HG03460 (cell line): ENCODE data around the gene CENPE.

Experiments
- ATAC-seq: cut with Tn5 transposase; IDR thresholded peaks from one replicate; pipeline ENCODE4 v1.9.1; 2021; ENCODE audit not compliant: unreplicated experiment

CENPE gene

DNA sequence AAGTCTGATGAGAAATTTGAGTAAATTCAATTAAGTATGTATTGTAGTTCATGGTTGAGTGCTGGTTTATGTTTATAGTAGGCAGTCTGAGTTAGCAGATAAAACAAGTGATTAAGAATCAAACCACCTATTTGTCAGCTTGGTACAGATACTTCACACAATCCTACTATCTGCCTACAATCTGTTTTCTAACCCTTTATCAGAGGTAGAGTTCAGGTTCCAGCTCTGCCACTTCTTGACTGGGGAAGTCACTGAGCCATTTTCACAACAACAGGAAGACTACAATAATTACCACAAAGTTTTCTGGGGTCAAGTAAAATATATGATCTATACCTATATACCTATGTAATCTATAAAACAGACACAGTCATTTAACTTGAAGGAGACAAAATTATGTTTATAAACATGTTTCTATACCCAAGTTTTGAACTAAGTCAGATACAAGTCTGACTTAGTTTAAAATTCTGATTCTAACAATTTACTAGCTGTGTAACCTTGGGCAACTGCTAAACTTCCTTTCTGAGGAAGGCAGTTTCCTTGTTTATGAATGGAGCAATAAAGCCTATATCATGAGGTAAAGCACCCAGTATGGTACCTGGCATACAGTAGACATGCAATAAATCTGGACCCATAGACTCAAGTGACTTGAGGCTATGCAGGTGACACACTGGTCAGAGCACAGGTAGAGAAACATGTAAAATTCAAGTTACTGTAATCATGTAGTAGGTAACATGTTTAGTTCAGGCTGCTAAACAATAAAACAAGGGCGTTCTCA, 61.3 kb downstream of the CENPE start:
- no peak for ATAC-seq

DNA sequence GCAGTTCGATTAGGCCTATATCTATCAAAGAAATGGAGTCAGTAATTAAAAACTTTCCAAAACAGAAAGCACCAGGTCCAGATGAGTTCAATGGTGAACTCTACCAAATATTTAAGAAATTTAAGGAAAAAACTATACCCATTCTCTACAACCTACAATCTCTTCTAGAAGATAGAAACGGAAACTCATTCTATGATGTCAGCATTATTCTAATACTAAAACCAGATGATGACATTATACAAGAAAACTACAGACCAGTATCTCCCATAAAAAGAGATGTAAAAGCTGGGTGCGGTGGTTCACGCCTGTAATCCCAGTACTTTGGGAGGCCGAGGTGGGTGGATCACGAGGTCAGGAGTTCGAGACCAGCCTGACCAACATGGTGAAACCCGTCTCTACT, 69.0 kb downstream of the CENPE start:
- ATAC-seq = no peak

DNA sequence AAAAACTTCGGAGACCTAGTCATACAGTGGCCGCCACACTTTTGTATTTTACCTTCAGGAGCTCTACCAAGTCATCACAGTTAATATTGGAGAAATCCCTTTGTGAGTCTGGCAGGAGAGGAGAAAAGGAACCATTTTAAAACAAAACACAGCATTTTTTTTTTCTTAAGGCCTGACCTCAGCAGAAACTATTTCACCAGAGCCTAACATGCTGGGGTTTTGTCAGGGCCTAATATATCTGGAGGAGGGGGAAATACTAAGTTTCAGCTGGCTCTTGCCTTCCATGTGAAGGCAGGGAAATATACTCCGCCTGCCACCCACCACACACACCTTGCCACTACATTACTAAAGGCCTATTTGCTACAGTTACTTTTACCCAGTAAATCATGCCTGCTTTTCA, 72.0 kb downstream of the CENPE start:
- ATAC-seq = no peak

DNA sequence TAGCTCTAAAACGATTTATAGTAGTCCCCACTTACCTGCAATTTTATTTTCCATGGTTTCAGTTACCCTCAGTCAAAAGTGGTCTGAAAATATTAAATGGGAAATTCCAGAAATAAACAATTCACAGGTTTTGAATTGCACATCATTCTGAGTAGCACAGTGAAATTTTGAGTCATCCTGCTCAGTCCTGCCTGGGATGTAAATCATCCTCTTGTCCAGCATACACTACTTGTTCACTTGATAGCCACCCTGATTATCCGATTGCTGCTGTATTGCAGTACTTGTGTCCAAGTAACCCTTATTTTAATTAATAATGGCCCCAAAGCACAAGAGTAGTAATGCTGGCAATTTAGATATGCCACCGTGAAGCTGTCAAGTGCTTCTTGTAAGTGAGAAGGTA, 75.0 kb downstream of the CENPE start:
- ATAC-seq = no peak

DNA sequence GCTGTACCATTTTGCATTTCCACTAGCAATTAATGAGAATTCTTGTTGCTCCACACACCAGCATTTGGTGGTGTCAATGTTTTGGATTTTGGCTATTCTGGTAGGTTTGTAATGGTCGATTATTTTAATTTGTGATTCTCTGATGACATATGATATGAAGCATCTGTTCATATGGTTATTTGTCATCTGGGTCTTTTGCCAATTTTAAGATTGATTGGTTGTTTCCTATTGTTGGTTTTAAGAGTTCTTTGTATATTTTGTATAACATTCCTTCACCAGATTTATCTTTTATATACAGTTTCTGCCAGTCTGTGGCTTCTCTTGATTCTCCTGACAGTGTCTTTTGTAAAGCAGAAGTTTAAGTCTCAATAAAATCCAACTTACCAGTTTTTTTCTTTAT, 80.0 kb downstream of the CENPE start:
- ATAC-seq = no peak

DNA sequence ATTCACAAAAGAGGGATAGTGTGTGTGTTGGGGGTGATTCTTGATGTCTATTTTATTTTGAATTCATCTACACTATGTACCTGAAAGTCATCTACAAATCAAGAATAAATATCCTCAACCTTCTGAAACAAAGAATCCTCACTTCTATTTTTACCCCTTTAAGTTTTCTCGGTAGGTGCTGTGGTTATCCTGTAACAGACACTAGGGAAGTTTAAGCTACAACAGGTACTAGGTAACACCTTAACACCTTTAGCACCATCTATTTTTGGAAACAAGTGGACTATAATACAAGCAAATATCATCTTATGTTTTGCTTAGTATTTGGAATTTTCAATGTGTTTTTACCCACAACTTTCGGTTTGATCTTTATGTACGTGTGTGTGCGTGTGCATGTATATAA, 86.5 kb downstream of the CENPE start:
- no peak for ATAC-seq

DNA sequence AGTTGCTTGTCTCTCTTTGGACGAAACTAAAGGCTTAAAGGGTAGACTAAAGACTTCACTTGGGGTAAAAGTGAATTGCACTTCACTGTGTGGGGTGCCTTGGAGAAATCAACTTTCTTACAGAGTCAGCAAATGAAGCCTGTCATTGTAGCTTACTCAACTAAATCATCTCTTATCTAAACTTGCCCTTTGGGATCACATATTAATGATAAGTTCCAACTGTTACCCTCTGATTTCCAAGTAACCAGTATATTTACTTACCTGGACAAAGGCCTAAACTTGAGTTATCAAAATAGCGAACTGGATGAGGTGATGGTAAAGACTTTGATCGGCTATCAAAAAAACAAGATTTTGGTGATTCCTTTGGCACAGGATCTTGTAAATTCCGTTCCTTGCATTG, 89.6 kb downstream of the CENPE start:
- no peak for ATAC-seq

DNA sequence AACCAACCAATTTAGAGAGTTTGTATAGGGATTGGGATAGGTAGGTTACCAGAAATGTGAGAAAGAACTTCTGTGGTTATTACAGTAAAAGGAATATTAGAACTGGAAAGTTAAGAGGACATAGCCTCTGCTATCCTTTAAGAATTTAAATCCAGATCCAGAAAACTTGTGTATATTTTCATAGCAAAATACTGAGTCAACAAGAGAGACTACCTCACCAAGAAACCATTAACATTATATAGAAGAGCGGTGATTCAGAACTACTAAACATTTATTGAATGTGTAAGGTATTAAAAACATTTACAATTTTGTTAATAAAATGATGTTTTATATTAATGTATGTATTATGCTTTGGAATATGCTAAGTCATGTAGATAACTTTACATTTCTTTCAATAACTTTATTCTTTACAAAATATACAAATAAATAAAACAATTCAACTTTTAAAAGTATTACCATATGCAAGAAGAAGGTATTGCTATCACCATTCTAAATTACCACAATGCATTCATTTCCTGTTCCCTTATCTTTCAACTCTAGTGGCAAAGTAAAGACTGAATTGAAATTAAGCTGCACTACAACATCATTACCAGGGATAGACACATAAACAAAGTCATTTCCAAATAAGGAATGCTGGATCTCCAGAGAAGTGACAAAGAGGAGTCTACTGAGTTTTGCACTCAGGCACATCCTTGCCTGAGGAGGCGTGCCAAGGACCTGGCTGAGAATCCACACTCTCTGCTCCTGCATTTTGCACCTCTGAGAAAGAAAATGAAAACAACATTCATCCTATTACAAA, 92.4 kb downstream of the CENPE start:
- ATAC-seq = no peak

DNA sequence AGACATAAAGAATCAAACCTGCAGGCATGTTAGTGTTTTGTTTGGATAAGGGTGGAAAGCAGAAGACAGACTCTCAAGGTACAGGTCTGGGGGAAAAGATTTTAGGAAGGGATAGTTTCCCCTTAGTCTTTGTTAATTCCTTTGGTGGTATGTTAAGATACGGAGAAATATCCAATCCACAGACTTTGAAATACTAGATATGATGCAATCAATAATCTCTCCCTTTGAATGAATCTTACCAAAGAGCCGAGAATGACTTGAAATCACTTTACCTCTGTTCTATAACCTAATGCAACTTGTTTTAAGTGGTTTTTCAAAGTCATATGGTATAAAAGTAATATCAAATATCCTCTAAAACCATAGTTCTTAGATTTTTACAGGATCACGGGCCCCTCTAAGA, 93.3 kb downstream of the CENPE start:
- no peak for ATAC-seq

DNA sequence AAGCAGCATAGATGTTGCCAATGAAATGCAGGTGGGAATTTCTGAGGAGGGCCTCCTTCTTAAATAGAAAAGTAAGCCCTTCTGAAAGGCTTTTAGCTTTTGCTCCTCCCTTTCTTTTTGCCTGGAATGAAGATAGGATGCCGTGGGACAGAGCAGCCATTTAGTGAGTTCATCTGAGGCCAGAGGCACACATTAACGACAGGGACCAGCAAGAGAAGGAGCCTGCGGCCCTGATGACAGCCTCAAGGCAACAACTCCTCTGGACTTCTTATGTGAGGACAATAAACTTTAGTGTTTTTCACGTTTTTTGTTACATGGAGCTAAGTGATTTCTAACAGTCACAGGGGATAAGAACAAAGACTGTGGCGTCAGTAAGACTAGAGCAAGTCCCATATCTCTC, 97.5 kb downstream of the CENPE start:
- no peak for ATAC-seq

DNA sequence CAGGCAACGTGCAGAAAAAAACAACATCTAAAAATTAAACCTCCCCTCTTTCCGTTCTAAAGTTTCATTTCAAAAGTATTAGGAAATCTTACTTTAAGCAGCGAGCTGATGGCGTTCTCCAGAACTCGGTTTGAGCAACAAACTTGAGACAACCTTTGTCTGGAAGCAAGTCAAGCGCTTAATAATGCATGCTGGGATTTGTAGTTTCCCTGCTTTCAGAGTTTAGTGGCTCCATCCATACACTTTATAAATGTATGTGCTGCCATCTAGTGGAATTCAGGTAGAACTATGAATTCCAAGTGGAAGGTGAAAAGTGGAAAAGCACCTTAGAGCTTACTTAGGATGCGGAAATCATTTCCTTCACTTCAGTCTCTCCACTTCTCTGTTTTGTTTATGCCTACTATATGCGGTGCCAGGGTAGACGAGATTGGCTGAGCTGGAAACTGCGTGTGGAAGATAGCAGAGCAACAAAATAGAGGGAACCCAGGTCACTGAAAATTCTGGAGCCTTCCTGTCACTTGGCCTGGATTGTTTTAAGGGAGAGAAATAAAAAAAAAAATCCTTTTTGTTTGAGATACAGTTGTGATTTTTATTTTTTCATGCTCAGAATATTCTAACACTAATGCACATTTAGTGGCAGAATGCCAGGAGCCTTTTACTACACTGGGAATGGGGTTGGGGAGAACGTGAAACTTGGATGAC, 98.3 kb downstream of the CENPE start, which contains the start of gene BDH2:
BDH2 (minus strand) TSS at position 144 of the 702 bp plus-strand sequence. CDS start 3,580 bp downstream, outside the sequence.
- peak; percentile 97 for ATAC-seq

DNA sequence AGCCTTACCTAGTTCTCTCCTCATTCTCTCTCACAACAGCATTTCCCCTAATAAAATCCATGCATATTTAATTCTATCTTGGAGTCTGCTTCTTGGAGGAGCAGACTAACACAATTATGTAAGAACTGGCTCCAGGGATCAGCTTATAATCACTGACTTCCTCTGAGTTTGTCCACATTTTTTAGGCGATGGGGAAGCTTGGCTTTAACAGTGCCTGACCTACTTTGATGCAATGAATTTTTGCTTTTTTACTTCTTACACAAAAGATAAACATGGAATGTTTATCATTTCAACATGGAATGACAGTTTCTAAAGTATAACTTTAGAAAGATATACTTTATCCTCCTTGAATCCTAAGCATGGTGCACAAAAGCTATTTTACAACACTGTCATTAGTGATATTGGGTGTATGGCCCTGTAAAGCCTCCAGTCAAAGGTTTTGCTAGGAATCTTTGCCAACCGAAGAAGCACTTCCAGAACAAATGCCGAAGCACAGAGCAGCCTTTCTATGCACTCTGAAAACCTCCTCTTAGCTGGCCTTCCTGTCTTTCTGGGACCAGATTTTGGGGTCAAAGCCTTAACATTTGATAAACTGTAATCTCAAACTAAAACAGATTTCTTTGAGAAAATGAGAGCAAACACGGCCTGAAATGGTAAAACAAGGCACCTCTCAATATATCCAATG, 99.2 kb downstream of the CENPE start:
- no peak for ATAC-seq

DNA sequence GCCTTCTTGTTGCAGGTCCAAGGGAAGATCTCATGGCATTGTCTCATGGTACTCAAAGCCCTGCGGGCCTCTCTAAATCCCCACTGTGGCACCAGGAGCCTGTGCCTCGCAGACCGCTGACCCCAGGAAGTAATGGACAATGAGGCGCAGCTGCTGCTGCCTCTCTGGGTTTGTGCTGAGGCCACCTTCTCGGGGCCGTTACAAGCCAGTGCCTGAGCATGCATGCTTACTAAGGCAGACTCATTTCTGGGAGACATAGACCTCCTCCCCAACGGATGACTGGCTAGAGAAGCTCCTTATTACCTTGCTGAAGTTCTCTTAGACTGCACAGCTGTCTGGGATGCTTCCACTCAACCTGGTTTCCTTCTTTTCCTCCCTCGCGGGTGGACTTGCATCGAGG, 99.8 kb downstream of the CENPE start:
- ATAC-seq = no peak

DNA sequence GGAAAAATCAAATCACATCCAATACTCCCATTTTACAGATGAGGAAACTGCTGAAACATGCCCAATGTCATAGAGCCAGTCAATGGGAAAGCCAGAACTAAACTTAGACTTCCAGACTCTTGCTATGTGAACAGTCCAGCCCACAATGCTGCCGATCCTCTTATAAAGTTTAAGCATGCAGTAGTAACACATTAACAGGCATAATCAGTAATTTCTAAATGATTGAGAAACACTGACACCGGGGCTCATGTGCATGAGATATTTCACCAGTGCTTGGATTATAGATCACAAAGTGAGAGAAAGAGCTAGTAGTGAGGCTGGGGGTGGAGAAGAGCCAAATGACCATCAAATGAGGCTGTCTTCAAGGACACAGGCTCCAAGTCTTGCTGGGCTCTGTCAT, 101.0 kb downstream of the CENPE start:
- no peak for ATAC-seq

DNA sequence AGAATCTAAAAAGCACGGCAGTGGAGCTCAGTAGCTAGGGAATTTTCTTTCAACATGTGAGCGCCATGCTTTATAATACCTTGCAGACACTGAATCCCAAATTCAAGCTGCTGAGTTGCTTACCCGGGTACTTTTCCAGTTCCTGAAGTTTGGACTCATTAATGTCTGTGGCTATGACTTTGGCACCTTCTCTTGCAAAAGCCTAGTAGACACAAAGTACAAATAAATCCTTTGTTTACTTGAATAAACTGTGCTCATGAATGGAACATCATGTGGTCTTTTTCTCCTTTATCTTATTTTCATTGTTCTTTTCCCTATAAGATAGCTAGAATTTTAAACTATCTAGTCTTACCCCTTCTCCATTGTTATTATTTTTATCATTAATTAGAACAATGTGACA, 103.1 kb downstream of the CENPE start:
- ATAC-seq = no peak

DNA sequence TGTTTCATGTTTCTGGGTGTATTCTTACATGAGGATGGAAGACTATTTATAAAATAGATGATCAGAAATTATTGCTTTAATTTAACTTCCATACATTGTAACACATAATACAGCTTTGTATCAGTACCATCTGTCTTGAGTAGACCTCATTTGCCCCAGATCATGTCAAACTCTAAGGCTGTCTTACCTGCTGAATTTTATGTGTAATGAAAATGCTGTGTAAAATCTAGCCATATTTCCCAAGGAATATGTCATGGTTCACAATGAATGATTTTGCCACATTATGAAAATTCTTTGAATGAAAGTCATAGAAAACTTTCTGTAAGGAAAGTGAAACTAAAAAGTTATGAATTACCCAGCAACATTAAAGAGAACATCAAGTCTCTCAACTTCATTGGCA, 105.9 kb downstream of the CENPE start:
- ATAC-seq = no peak

DNA sequence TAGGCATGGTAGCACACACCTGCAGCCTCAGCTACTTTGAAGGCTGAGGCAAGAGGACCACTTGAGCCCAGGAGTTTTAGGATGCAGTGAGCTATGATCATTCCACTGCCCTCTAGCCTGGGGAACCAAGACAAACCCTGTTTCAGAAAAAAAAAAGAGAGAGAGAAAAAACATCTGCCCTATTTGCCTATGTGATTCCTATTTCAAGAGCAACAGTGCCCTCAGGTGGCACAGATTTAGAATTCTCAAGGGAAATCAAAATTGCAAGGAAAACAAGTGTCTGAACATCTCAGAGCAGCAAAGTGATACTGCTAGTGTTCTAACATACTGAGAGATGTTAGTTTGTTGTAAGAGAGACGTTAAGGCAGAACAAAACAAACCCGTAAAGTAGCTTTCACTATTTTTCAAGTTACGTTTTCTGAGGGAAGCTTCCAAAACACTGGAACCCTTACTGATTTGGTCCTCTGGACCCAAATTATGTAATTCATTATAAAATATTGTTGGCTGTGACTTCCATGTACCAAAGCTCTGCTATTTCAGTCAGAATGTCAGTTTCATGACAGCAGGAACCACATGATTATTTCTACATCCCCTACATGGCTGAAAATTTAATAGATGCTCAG, 106.4 kb downstream of the CENPE start:
- ATAC-seq = peak; percentile 73

DNA sequence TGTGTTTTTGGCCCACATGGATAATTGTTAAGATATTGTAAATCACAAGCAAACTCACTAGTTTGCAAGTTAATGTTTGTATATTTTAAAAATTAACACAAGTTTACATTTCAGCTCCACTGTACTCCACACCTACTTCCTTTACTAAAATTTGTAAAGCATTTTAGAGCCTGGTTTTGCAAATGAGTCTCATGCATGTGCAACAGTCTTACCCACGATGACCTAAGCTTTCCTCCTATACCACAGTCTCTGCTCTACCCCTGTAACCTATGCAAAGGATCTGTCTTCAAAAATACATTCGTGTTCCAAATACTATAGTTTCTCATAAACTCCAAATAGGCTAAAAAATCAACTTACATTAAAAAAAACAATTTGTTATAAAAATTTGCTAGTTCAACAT, 108.7 kb downstream of the CENPE start:
- ATAC-seq = no peak

DNA sequence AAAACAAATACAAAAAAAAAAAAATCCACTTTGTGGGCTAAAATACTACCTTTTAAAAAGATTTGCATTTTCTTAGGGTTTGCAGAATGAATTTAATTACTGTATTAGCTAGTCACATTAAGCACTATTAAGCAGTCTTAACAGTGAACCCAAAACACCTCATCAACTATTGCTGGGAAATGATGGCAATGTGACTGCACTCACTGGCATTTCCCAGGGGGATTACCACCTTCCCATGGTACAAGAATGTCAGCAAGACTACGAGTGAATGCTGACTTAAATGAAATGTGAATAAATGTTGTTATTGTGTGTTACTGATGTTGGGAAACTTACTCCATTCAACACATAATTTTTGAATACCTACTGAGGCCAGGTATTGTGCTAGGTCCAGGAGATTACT, 111.6 kb downstream of the CENPE start:
- no peak for ATAC-seq

DNA sequence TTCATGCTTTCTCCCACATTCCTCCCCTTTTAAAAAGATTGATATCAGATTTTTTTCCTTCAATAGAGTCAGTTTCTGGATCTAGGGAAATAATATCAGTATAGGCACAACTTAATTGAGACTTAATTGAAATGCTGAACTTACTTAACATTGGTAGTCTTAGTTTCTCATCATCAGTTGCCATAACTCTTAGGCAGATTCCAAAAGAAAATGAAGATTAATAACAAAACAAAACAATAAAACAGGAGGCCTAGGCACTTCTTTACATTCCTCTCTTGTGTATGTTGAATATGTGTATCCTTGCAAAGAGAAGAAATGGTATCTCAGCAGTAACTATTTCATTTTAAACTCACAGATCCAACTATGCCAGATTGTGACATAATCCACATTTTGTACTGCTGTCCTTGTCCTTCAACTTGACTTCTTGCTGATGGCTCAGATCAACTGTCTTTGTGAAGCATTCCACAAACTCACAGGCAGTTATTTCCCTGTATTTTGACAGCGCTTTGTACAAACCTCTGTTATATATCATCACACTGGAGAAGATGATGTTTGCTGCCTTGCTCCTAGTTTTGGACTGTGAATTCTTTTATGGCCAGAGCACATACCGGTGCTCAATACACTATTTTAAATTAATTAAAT, 112.5 kb downstream of the CENPE start:
- no peak for ATAC-seq
